Daoy (cell line): Measurements from ENCODE around the gene CDH10. TPM values are rescaled to one million over a fixed set of nuclear protein-coding genes. Genes with fewer than 3 reads are reported as not detected.

Source experiments
- DNase-seq: peaks from one replicate; pipeline ENCODE4 v3.0.0-alpha.2; 2015; ENCODE audit warnings: low read depth
- total RNA-seq: library from RNA; depleted of rRNA; stranded (reverse); fragments of >200 nt; shearing (Covaris generic); gene quantifications from 2 replicates; pipeline ENCODE4 v1.2.3, GENCODE V29; 2014; rRNA removed

CDH10 gene
- total RNA-seq, result not detected in 2 replicates

GRCh38 chr5:24644761-24645160 is at the start of gene CDH10:
TSS of gene CDH10 (minus strand) at chr5:24644978. CDS start at chr5:24593490, 51,488 bp downstream.
- peak; percentile 48 for DNase-seq

- no peak for DNase-seq
Measured at GRCh38 chr5:24693609-24694008, 48.8 kb upstream of the CDH10 start.

- no peak for DNase-seq
Measured at GRCh38 chr5:24691074-24691473, 46.3 kb upstream of the CDH10 start.

DNA sequence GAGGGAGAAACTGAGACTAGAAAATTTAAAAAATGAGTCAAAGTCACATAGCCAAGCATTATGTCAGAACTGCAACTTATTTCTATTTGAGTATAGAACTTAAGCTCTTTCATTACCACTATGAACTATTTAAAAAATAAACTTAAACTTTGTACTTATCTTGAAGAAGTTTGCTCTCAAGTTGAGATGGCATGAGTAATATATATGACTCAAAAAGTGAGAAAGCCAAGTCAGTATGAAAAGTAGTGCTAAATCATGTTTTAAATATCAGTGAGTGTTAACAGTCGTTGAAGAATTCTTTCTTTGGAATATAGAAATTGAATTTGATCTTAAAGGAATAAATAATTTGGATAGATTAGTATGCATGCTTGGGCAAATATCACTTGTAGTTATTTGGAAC is 36.3 kb upstream of the CDH10 start:
- DNase-seq, result no peak

GRCh38 chr5:24668050-24668449 is 23.3 kb upstream of the CDH10 start:
- no peak for DNase-seq

DNA sequence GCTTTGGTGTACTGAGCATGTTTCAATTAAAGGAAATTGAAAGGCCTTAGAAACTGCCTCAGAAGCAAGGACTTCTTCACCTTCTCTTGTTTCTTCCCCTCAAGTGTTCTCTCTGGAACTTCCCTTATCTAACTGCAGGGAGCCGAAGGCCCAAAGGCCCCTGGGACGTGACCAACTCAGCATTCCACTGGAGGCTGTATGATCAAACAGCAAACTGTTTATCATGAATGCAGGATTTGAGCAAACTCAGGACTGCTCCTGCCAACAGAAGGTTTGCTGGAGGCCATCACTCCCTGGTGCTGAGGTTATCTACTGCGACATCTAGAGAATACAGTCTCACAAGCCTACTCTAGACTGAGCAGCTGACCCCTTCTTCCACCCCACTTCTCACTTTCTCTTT is 4.8 kb upstream of the CDH10 start:
- no peak for DNase-seq

- DNase-seq, result no peak
Measured at GRCh38 chr5:24646915-24647314, 2.1 kb upstream of the CDH10 start.

DNA sequence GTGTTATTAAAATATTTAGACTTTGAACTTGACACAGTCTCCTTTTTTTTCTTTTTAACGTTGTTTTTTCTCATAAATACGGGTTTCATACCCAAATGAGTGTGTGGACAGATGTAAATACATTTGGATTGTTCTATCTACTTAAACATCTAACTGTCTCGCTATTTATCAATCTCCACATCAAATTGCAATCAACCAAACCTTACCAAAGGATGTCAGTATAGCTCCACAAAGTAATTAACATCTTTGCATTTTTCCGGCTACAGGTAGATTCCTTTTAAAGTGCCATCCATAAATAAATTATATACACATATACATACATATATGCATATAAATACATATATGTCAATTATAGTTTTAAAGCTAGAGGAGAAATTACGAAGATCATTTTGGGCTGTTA is 705 bp upstream of the CDH10 start:
- no peak for DNase-seq

DNA sequence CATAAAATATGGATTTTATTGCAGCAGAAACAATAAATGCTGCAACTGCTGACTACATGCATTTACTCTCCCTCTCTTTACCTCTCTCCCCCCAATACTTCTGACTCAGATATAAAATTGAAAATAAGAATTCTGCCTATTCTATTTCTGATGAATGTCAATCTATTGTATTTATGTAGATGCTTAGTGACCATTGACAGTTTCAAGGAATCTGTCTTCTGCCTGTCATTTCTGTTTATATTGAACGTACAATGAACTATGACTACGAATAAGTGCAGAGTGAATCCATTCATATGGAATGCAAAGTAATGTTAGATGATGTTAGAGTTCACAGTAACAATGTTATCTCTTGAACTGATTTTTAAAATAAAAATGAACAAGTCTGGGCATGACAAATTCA is 898 bp downstream of the CDH10 start:
- no peak for DNase-seq

- DNase-seq, result no peak
Measured at GRCh38 chr5:24643156-24643555, 1.6 kb downstream of the CDH10 start.

- peak; percentile 3 for DNase-seq
Measured at GRCh38 chr5:24642022-24642421, 2.8 kb downstream of the CDH10 start.

- DNase-seq, result no peak
Measured at GRCh38 chr5:24635209-24635608, 9.6 kb downstream of the CDH10 start.

DNA sequence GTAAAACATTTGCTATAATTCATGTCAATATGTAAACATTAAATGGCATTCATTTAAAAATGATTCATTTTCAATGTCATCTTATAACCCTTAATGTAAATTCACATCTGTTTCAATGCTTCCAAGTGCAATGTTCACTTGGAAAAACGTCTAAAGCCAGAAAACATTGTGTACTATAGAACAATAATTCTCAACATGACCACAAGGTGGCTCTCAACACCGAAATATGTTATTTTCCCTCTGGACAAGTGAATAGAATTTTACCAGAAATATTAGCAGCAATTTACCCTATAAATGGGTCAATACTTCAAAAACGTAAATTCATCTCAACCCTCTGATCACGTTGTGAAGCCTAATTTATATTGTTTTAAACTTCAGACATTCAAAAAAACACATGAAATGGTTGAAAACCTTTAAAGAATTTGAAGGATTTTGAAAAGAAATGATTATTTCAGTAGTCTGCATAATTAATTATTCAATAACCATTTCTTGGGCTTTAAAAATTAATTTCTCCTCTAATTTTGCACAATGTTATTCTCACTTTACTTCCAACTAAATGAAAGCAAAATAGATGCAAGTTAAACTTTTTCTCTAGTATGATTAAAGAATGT is 11.0 kb downstream of the CDH10 start:
- peak; percentile 15 for DNase-seq

DNA sequence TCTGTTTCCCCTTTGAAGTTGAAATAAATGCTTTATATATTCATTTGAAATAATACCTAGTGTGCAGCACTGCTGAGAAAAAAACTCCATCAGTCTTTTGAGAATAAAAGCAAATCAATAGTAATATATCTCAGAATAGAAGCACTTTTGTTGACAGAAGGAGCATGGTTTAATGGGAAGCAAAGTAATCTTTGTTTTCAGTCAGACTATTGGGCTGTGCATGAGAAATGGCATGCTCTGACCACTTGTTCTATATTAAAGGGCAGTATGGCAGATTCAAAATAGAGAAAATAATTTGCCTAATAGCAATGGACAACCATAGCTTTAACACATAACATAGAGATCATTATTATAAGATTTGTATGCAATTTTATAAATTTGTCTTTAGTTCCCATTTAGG is 12.4 kb downstream of the CDH10 start:
- no peak for DNase-seq

GRCh38 chr5:24630918-24631317 is 13.9 kb downstream of the CDH10 start:
- DNase-seq, result no peak

GRCh38 chr5:24629798-24630197 is 15.0 kb downstream of the CDH10 start:
- no peak for DNase-seq

DNA sequence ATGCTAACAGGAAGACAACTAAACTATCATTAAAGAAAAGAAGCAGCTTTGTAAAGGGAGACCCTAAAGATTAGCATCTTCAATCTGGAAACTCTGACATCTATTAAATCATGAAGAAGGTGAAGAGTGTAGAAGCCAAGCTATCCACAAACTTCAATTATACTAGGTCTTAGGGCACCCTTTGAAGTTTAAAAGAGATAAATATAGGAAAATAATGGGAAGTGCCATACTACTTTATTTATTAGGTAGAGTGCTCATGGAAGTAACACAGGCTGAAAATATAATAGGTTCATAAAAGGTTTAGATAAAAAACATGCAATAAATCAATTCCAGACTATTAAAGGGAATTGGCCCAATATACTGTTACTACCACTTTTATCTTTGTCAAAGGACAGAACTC is 19.9 kb downstream of the CDH10 start:
- no peak for DNase-seq

DNA sequence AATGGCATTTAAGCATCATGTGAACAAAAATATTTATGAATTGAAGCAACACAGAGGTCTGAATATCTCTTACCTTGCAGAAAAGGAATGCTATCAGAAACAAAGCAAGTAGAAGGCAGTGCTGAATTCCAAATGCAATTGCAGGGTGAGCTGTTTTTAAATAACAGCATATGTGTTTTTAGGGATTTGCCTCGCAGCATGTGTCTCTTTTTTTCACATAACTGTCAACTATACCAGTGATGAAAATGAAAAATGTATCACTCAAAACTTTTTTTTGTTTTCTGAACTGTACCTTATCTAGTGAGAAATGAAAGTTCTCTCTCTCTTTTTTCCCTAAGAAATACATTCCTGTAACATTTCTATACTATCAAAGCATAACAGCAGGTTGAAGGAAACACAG is 21.2 kb downstream of the CDH10 start:
- no peak for DNase-seq

GRCh38 chr5:24623031-24623430 is 21.7 kb downstream of the CDH10 start:
- DNase-seq, result no peak

- DNase-seq, result peak; percentile 6
Measured at GRCh38 chr5:24621792-24622191, 23.0 kb downstream of the CDH10 start.

GRCh38 chr5:24616566-24616965 is 28.2 kb downstream of the CDH10 start:
- DNase-seq, result no peak

- DNase-seq, result no peak
Measured at GRCh38 chr5:24615159-24615558, 29.6 kb downstream of the CDH10 start.

GRCh38 chr5:24609706-24610105 is 35.1 kb downstream of the CDH10 start:
- DNase-seq, result peak; percentile 6

- no peak for DNase-seq
Measured at GRCh38 chr5:24606971-24607370, 37.8 kb downstream of the CDH10 start.
